Panc1 (cell line): ENCODE data around the gene SLC7A9. TPM values are rescaled to one million over a fixed set of nuclear protein-coding genes. Genes with fewer than 3 reads are reported as not detected.

Experiments used
- ATAC-seq: fragments of 200-7000 bp; cut with Tn5 transposase; 2 replicates; pipeline ENCODE4 v1.9.1; 2020; ENCODE audit warnings: mild to moderate bottlenecking, moderate library complexity
- BruUV-seq: library from RNA; stranded (reverse); fragments of 400-500 nt; replicated peaks from 2 replicates; lab custom pipeline; 2021; lab: Mats Ljungman, UMichigan
- CTCF ChIA-PET: fragments of 300-600 bp; sonication (Branson Sonifier 250); formaldehyde crosslinking; loops from one replicate; lab custom pipeline; 2022; ENCODE audit warnings: antibody characterized with exemption; lab: Charles Lee
- POLR2A ChIA-PET: fragments of 300-600 bp; sonication (Branson Sonifier 250); formaldehyde crosslinking; loops from one replicate; lab custom pipeline; 2022; ENCODE audit warnings: antibody characterized with exemption; lab: Charles Lee
- DNase-seq: peaks from one replicate; pipeline ENCODE4 v3.0.0-alpha.2; 2010; ENCODE audit warnings: low read depth, low spot score
- H3K27ac ChIP-seq: 2 replicates; pipeline ENCODE4 v1.5.1; 2011; ENCODE audit warnings: mild to moderate bottlenecking, low read length, inconsistent platforms
- H3K27me3 ChIP-seq: fragments of 200-500 bp; sonication (Bioruptor generic); 2 replicates; pipeline ENCODE4 v1.6.0; 2014; ENCODE audit warnings: low read length, inconsistent platforms; ENCODE audit not compliant: control insufficient read depth, insufficient read depth
- H3K36me3 ChIP-seq: fragments of 200-500 bp; sonication (Bioruptor generic); 2 replicates; pipeline ENCODE4 v1.5.1; 2014; ENCODE audit warnings: inconsistent platforms, mild to moderate bottlenecking, low read length, moderate library complexity; ENCODE audit not compliant: control insufficient read depth, insufficient read depth
- H3K4me1 ChIP-seq: 2 replicates; pipeline ENCODE4 v1.5.1; 2011; ENCODE audit warnings: inconsistent platforms, mild to moderate bottlenecking, low read length, moderate library complexity; ENCODE audit not compliant: control insufficient read depth, insufficient read depth
- H3K4me3 ChIP-seq, 2 experiments: 2 replicates each; pipeline ENCODE4 v1.5.1; 2011 to 2012; ENCODE audit warnings: low read depth in 2 of 2, low read length in 2 of 2, mild to moderate bottlenecking in 2 of 2, inconsistent platforms in 1 of 2, moderate library complexity in 1 of 2
- H3K9me3 ChIP-seq: fragments of 200-500 bp; sonication (Bioruptor generic); 2 replicates; pipeline ENCODE4 v1.5.1; 2014; ENCODE audit warnings: low read depth, mild to moderate bottlenecking, inconsistent platforms, low read length, moderate library complexity; ENCODE audit not compliant: control insufficient read depth, insufficient read depth
- CTCF ChIP-seq: fragments of 450-650 bp; IDR thresholded peaks from 2 replicates; pipeline ENCODE4 v1.5.1; 2017; ENCODE audit warnings: mild to moderate bottlenecking
- POLR2AphosphoS5 ChIP-seq: IDR thresholded peaks from 2 replicates; pipeline ENCODE4 v1.6.1; 2012; ENCODE audit warnings: mild to moderate bottlenecking, low read depth, low read length, moderate library complexity
- REST ChIP-seq, 2 experiments: IDR thresholded peaks; 2 replicates each; pipeline ENCODE4 v1.6.1; 2011 to 2012; ENCODE audit warnings: low read depth in 2 of 2, control low read depth in 1 of 2, low read length in 1 of 2, mild to moderate bottlenecking in 1 of 2, moderate library complexity in 1 of 2; ENCODE audit not compliant: insufficient read depth in 1 of 2
- SIN3A ChIP-seq: IDR thresholded peaks from 2 replicates; pipeline ENCODE4 v1.6.1; 2012; ENCODE audit warnings: low read depth, mild to moderate bottlenecking, low read length, moderate library complexity, borderline replicate concordance; ENCODE audit not compliant: insufficient read depth
- TCF7L2 ChIP-seq: IDR thresholded peaks from 2 replicates; pipeline ENCODE4 v1.6.1; 2011; ENCODE audit warnings: mild to moderate bottlenecking, low read depth, low read length, inconsistent platforms
- in situ Hi-C: cut with HindIII; loops from 2 replicates; pipeline ENCODE4 v1.10.0; 2016; ENCODE audit warnings: low sequenced_read_pairs, low pct_unique_long_range_greater_than_20kb
- intact Hi-C: fragments of 100-400 bp; cut with micrococcal nuclease; formaldehyde crosslinking; loops from one replicate; pipeline ENCODE4 v1.10.0; 2022; ENCODE audit not compliant: unreplicated experiment
- total RNA-seq: library from RNA; stranded (reverse); gene quantifications from one replicate; pipeline ENCODE4 v1.2.1, GENCODE V29; 2021; ENCODE audit not compliant: unreplicated experiment

Gene SLC7A9
- total RNA-seq, 1 experiment from 2014 or later, result 0.28 TPM

DNA sequence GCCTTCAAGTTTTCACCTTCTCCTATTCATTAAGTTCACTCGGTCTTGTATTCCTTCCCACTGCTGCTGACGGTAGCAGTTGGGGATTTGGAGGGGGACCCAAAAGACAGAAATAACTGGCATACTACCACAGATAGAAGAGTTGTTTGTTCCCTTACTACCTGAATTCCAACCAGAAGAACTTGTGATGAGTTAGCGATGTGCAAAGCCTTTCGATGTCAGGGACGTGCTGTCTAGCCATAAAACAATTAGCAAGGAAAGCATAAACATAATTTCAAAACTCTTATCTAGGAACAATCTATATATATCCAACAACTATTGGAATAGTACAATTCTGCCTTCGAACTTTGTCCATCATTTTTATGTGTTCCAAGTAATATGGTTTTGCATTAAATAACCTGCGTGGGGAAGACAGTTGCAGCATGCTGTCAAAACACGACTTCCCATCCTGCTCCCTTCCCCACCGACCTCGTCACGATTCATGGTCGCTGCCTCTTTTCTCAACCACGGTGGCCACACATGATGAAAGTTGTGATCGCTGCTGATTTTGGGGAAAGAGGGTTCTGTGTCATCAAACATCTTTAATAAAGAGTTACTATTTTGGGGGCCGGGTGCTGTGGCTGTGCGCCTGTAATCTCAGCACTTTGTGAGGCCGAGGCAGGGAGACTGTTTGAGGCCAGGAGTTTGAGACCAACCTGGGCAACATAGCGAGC is 3.8 kb upstream of the SLC7A9 start:
- intact Hi-C loops (no loop called here), in situ Hi-C loops (no loop called here)
- TF ChIP-seq TCF7L2, result no peak
- TF ChIP-seq CTCF, result no peak
- no peak for TF ChIP-seq REST (IDR thresholded peaks at IDR 0.05; ENCODE audit: insufficient read depth in 1 of 2, low read depth in 2 of 2, low read length in 1 of 2)
- no peak for TF ChIP-seq SIN3A
- H3K36me3 ChIP-seq, result no peaks in the 10 kb centered on the region
- DNase-seq (no peak), ATAC-seq (no peak)
- 0 out of 2 replicates have a peak, but pooled peaks cover 2% of the 10 kb centered on the region for H3K4me1 ChIP-seq
- ChIA-PET CTCF (no interaction called here), POLR2A (no interaction called here)
- no peaks in the 10 kb centered on the region for H3K27me3 ChIP-seq
- no peak overlapping the region for H3K4me3 ChIP-seq
- no peaks in the 10 kb centered on the region for H3K9me3 ChIP-seq
- H3K27ac ChIP-seq, result no peak overlapping the region
- BruUV-seq, result no TSS peak

GRCh38 chr19:32872391-32872790 is 2.8 kb upstream of the SLC7A9 start:
- ATAC-seq, result no peak
- intact Hi-C loops (no loop called here), in situ Hi-C loops (no loop called here)
- TF ChIP-seq REST (IDR thresholded peaks at IDR 0.05; ENCODE audit: insufficient read depth in 1 of 2, low read depth in 2 of 2, low read length in 1 of 2) (no peak), SIN3A (no peak), TCF7L2 (no peak), POLR2AphosphoS5 (no peak), CTCF (no peak)
- no peaks in the 10 kb centered on the region for H3K9me3 ChIP-seq
- H3K4me3 ChIP-seq, result no peak overlapping the region
- DNase-seq, result no peak
- H3K27ac ChIP-seq, result no peak overlapping the region
- H3K27me3 ChIP-seq, result no peaks in the 10 kb centered on the region
- CTCF ChIA-PET, result interaction anchor here (0.6 kb wide), 1 partner anchor 73 kb away, joined by 3 read pairs; no protein-coding TSS in a partner anchor
- H3K36me3 ChIP-seq, result no peaks in the 10 kb centered on the region
- no TSS peak for BruUV-seq
- POLR2A ChIA-PET, result no interaction called here
- H3K4me1 ChIP-seq, result 0 out of 2 replicates have a peak, but pooled peaks cover 2% of the 10 kb centered on the region
